ENCODE measurements around the gene DCAF10. TPM values are rescaled to one million over a fixed set of nuclear protein-coding genes. Genes with fewer than 3 reads are reported as not detected.
"Not testable (repeated sequence)": the region's sequence is repeated elsewhere in the genome, so short reads cannot be mapped to it uniquely, and the experiment has no call there.

Gene DCAF10
- total RNA-seq, 2 donors from 2014 or later = 16.9 to 19.1 TPM

GRCh38 chr9:37902131-37902530 lies 101.5 kb downstream of the DCAF10 start:
- H3K36me3 Mint-ChIP-seq = no peaks in the 10 kb centered on the region
- peaks cover 8 to 14% of the 10 kb centered on the region in 2 donors for H3K4me1 Mint-ChIP-seq (ENCODE audit: low read depth in 2 of 2)
- H3K27ac Mint-ChIP-seq = no peak overlapping the region
- no peaks in the 10 kb centered on the region for H3K9me3 Mint-ChIP-seq
- no peaks in the 10 kb centered on the region for H3K27me3 Mint-ChIP-seq
- H3K4me3 Mint-ChIP-seq = peak overlapping the region; percentile 92
- no peak for ATAC-seq
- DNase-seq (ENCODE audit: low spot score) = no peak

- no peaks in the 10 kb centered on the region for H3K9me3 Mint-ChIP-seq
- H3K36me3 Mint-ChIP-seq = no peaks in the 10 kb centered on the region
- DNase-seq (ENCODE audit: low spot score) = no peak
- peak overlapping the region; percentile 92 for H3K4me3 Mint-ChIP-seq
- H3K27me3 Mint-ChIP-seq = no peaks in the 10 kb centered on the region
- H3K4me1 Mint-ChIP-seq (ENCODE audit: low read depth in 2 of 2) = peaks cover 8 to 14% of the 10 kb centered on the region in 2 donors
- peak overlapping the region; percentile 72 to 93 for H3K27ac Mint-ChIP-seq
- ATAC-seq = no peak
Observed at GRCh38 chr9:37902796-37903646, 102.4 kb downstream of the DCAF10 start.

- Mint-ChIP-seq H3K27ac (peak within 1 kb of the TSS; percentile 89 to 93), H3K27me3 (no peaks in the 10 kb centered on the region), H3K9me3 (no peaks in the 10 kb centered on the region), H3K4me3 (peak within 1 kb of the TSS; percentile 92), H3K36me3 (no peaks in the 10 kb centered on the region), H3K4me1 (ENCODE audit: low read depth in 2 of 2) (peaks cover 16 to 21% of the 10 kb centered on the region in 2 donors)
- ATAC-seq = peak; percentile 91 to 92
- peak; percentile 94 for DNase-seq (ENCODE audit: low spot score)
Observed at GRCh38 chr9:37903647-37904444, 103.2 kb downstream of the DCAF10 start, which contains the start of gene SLC25A51. Gene SLC25A51, minus strand, starts transcription at chr9:37904127. Its CDS starts 15,577 bp downstream, at chr9:37888550.

DNA sequence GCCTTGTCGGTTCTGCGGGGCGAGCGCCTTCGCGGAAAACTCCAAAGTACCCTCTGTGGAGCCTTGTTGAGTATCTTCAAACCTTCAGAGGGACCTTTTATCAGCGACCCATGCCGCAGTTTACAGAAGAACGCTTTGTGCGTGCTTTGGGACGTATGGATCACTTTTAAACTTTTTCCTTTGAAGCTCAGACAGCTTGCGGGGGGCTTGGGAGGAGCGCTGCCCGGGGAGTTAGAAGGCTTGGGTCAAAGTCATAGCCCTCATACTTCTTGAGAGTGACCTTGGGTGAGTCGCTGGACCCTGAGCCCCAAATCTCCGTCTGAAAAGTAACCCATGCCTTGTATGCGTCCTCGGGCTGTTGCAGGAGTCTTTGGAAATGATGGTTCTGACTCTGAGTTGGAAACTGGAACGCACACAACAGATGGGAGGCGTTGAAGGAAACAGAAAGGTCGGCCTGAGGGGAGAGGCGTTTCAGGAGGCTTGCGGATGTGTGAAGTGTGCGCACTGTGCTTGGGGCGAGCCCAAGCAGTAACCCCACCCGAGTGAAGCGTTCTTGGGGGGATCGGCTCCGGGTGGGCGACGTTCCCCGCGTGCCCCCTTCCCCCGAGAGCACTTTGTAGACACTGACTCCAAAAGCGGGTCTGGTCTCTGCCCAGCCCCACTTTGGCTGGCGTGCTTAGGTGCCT lies 104.0 kb downstream of the DCAF10 start:
- no peaks in the 10 kb centered on the region for H3K27me3 Mint-ChIP-seq
- peaks cover 19 to 24% of the 10 kb centered on the region in 2 donors for H3K4me1 Mint-ChIP-seq (ENCODE audit: low read depth in 2 of 2)
- peak overlapping the region; percentile 89 to 93 for H3K27ac Mint-ChIP-seq
- DNase-seq (ENCODE audit: low spot score) = no peak
- H3K4me3 Mint-ChIP-seq = peak overlapping the region; percentile 92
- no peaks in the 10 kb centered on the region for H3K9me3 Mint-ChIP-seq
- ATAC-seq = no peak
- H3K36me3 Mint-ChIP-seq = no peaks in the 10 kb centered on the region

GRCh38 chr9:37905131-37905505 lies 104.5 kb downstream of the DCAF10 start:
- no peaks in the 10 kb centered on the region for H3K9me3 Mint-ChIP-seq
- DNase-seq (ENCODE audit: low spot score) (no peak), ATAC-seq (no peak)
- no peaks in the 10 kb centered on the region for H3K27me3 Mint-ChIP-seq
- no peak overlapping the region for H3K4me3 Mint-ChIP-seq
- peaks cover 19 to 24% of the 10 kb centered on the region in 2 donors for H3K4me1 Mint-ChIP-seq (ENCODE audit: low read depth in 2 of 2)
- no peaks in the 10 kb centered on the region for H3K36me3 Mint-ChIP-seq
- H3K27ac Mint-ChIP-seq = peak overlapping the region; percentile 89 to 93

- Mint-ChIP-seq H3K27me3 (no peaks in the 10 kb centered on the region), H3K36me3 (no peaks in the 10 kb centered on the region), H3K9me3 (no peaks in the 10 kb centered on the region), H3K27ac (no peak overlapping the region), H3K4me1 (ENCODE audit: low read depth in 2 of 2) (peaks cover 19 to 22% of the 10 kb centered on the region in 2 donors), H3K4me3 (peak overlapping the region; percentile 1)
- DNase-seq (ENCODE audit: low spot score) = no peak
- ATAC-seq = no peak
Observed at GRCh38 chr9:37905776-37906175, 105.2 kb downstream of the DCAF10 start.

- no peaks in the 10 kb centered on the region for H3K36me3 Mint-ChIP-seq
- H3K9me3 Mint-ChIP-seq = no peaks in the 10 kb centered on the region
- ATAC-seq (no peak), DNase-seq (ENCODE audit: low spot score) (no peak)
- peaks cover 19 to 21% of the 10 kb centered on the region in 2 donors for H3K4me1 Mint-ChIP-seq (ENCODE audit: low read depth in 2 of 2)
- H3K27ac Mint-ChIP-seq = no peak overlapping the region
- peak overlapping the region; percentile 1 for H3K4me3 Mint-ChIP-seq
- no peaks in the 10 kb centered on the region for H3K27me3 Mint-ChIP-seq
Observed at GRCh38 chr9:37906312-37907239, 106.0 kb downstream of the DCAF10 start.

GRCh38 chr9:37908283-37908682 lies 107.7 kb downstream of the DCAF10 start:
- H3K4me3 Mint-ChIP-seq = no peak overlapping the region
- no peaks in the 10 kb centered on the region for H3K9me3 Mint-ChIP-seq
- no peak for DNase-seq (ENCODE audit: low spot score)
- peak overlapping the region; percentile 1 to 4 for H3K27ac Mint-ChIP-seq
- peaks cover 11 to 16% of the 10 kb centered on the region in 2 donors for H3K4me1 Mint-ChIP-seq (ENCODE audit: low read depth in 2 of 2)
- H3K36me3 Mint-ChIP-seq = no peaks in the 10 kb centered on the region
- ATAC-seq = no peak
- no peaks in the 10 kb centered on the region for H3K27me3 Mint-ChIP-seq

- peak; percentile 72 for DNase-seq (ENCODE audit: low spot score)
- H3K27ac Mint-ChIP-seq = peak overlapping the region; percentile 1 to 4
- H3K36me3 Mint-ChIP-seq = no peaks in the 10 kb centered on the region
- peaks cover 15 to 20% of the 10 kb centered on the region in 2 donors for H3K4me1 Mint-ChIP-seq (ENCODE audit: low read depth in 2 of 2)
- H3K4me3 Mint-ChIP-seq = peak overlapping the region; percentile 16
- H3K9me3 Mint-ChIP-seq = no peaks in the 10 kb centered on the region
- peak; percentile 58 to 70 for ATAC-seq
- no peaks in the 10 kb centered on the region for H3K27me3 Mint-ChIP-seq
Observed at GRCh38 chr9:37908698-37909186, 108.1 kb downstream of the DCAF10 start.

- no peak overlapping the region for H3K4me3 Mint-ChIP-seq
- no peaks in the 10 kb centered on the region for H3K27me3 Mint-ChIP-seq
- DNase-seq (ENCODE audit: low spot score) = no peak
- H3K4me1 Mint-ChIP-seq (ENCODE audit: low read depth in 2 of 2) = peaks cover 17 to 19% of the 10 kb centered on the region in 2 donors
- ATAC-seq = no peak
- H3K36me3 Mint-ChIP-seq = no peaks in the 10 kb centered on the region
- no peaks in the 10 kb centered on the region for H3K9me3 Mint-ChIP-seq
- peak overlapping the region in 1 of 2 donors; percentile 1 for H3K27ac Mint-ChIP-seq
Observed at GRCh38 chr9:37909326-37909725, 108.7 kb downstream of the DCAF10 start.

- ATAC-seq; H3K9me3 Mint-ChIP-seq; DNase-seq (ENCODE audit: low spot score); H3K4me3 Mint-ChIP-seq; H3K27me3 Mint-ChIP-seq; H3K36me3 Mint-ChIP-seq: not testable (repeated sequence)
- Mint-ChIP-seq H3K27ac (peak overlapping the region in 1 of 2 donors; percentile 74), H3K4me1 (ENCODE audit: low read depth in 2 of 2) (peaks cover 14 to 17% of the 10 kb centered on the region in 2 donors)
Observed at GRCh38 chr9:37909836-37910235, 109.2 kb downstream of the DCAF10 start.

GRCh38 chr9:37910271-37910670 lies 109.7 kb downstream of the DCAF10 start:
- no peaks in the 10 kb centered on the region for H3K9me3 Mint-ChIP-seq
- ATAC-seq = no peak
- no peak for DNase-seq (ENCODE audit: low spot score)
- H3K36me3 Mint-ChIP-seq = no peaks in the 10 kb centered on the region
- H3K4me3 Mint-ChIP-seq = no peak overlapping the region
- peak overlapping the region in 1 of 2 donors; percentile 74 for H3K27ac Mint-ChIP-seq
- no peaks in the 10 kb centered on the region for H3K27me3 Mint-ChIP-seq
- peaks cover 14 to 17% of the 10 kb centered on the region in 2 donors for H3K4me1 Mint-ChIP-seq (ENCODE audit: low read depth in 2 of 2)

Measured in natural killer cell treated with Interleukin-12 subunit alpha and Interleukin-12 subunit beta and Interleukin-15 and Interleukin-18, amount 100 ng/mL, for 72 hours (primary cell).